K562 (cell line): Measurements from ENCODE around the gene FES. TPM values are rescaled to one million over a fixed set of nuclear protein-coding genes. Genes with fewer than 3 reads are reported as not detected.

Experiments
- BHLHE40 ChIP-seq: IDR thresholded peaks from 2 replicates; pipeline ENCODE4 v1.6.1; 2011; ENCODE audit warnings: low read length, improper control_type of control experiment
- CHD4 ChIP-seq: fragments of 200-600 bp; sonication (generic); IDR thresholded peaks from 3 replicates; pipeline ENCODE4 v1.6.1; 2012; ENCODE audit warnings: low read depth, mild to moderate bottlenecking, mixed read lengths, low read length, inconsistent platforms; ENCODE audit not compliant: insufficient read depth, insufficient replicate concordance, poor library complexity, severe bottlenecking
- COPS2 ChIP-seq: fragments of 450-650 bp; conservative IDR thresholded peaks from 2 replicates; pipeline ENCODE4 v1.6.1; 2016; ENCODE audit warnings: mild to moderate bottlenecking, moderate library complexity
- DPF2 ChIP-seq: fragments of 450-650 bp; IDR thresholded peaks from 2 replicates; pipeline ENCODE4 v1.6.1; 2016
- ELF1 ChIP-seq: fragments of 200-800 bp; sonication (Bioruptor generic); IDR thresholded peaks from 2 replicates; pipeline ENCODE4 v1.6.1; 2016; ENCODE audit warnings: missing genetic modification characterization, missing compliant biosample characterization
- ETV6 ChIP-seq, 3 experiments: fragments of 150-350 bp in 1 of 3; sonication (generic) in 1 of 3; formaldehyde crosslinking in 1 of 3; IDR thresholded peaks; 2 replicates each; pipeline versions ENCODE4 v1.6.1 to v1.8.0; 2014 to 2022; ENCODE audit warnings: borderline replicate concordance in 2 of 3, low read depth in 2 of 3, antibody characterized with exemption in 1 of 3, low read length in 1 of 3, mild to moderate bottlenecking in 1 of 3, missing genetic modification reagents in 1 of 3
- EWSR1 ChIP-seq: fragments of 450-650 bp; IDR thresholded peaks from 2 replicates; pipeline ENCODE4 v1.6.1; 2018; ENCODE audit warnings: borderline replicate concordance, mild to moderate bottlenecking, low read depth, moderate library complexity; ENCODE audit not compliant: partially characterized antibody
- LEF1 ChIP-seq: fragments of 450-650 bp; IDR thresholded peaks from 2 replicates; pipeline ENCODE4 v1.6.1; 2016; ENCODE audit warnings: mild to moderate bottlenecking
- MECOM ChIP-seq: fragments of 250-450 bp; sonication (Bioruptor Pico); IDR thresholded peaks from 2 replicates; pipeline ENCODE4 v1.8.0; 2022; ENCODE audit warnings: inconsistent platforms
- RBM25 ChIP-seq: fragments of 200-400 bp; formaldehyde crosslinking; IDR thresholded peaks from 2 replicates; pipeline ENCODE4 v1.6.1; 2018; ENCODE audit warnings: low read length, low read depth, moderate library complexity; ENCODE audit not compliant: severe bottlenecking
- RERE ChIP-seq: sonication (generic); formaldehyde crosslinking; IDR thresholded peaks from 2 replicates; pipeline ENCODE4 v1.8.0; 2023; ENCODE audit warnings: missing genetic modification reagents, mild to moderate bottlenecking, borderline replicate concordance
- SMAD1 ChIP-seq: fragments of 150-350 bp; IDR thresholded peaks from 2 replicates; pipeline ENCODE4 v1.6.1; 2014; ENCODE audit warnings: low read length, low read depth; ENCODE audit not compliant: partially characterized antibody
- SMAD2 ChIP-seq: fragments of 150-350 bp; IDR thresholded peaks from 2 replicates; pipeline ENCODE4 v1.6.1; 2014; ENCODE audit warnings: low read depth, mild to moderate bottlenecking, low read length
- SRSF9 ChIP-seq: fragments of 200-400 bp; formaldehyde crosslinking; IDR thresholded peaks from 2 replicates; pipeline ENCODE4 v1.6.1; 2017; ENCODE audit warnings: low read depth, low read length, borderline replicate concordance
- STAT6 ChIP-seq: sonication (generic); formaldehyde crosslinking; IDR thresholded peaks from 2 replicates; pipeline ENCODE4 v1.8.1; 2023; ENCODE audit warnings: mild to moderate bottlenecking, missing genetic modification reagents
- TOE1 ChIP-seq, 2 experiments: fragments of 450-650 bp in 1 of 2; sonication (generic) in 1 of 2; formaldehyde crosslinking in 1 of 2; IDR thresholded peaks; 2 replicates each; pipeline versions ENCODE4 v1.7.1 to v1.8.0; 2016 to 2022; ENCODE audit warnings: borderline replicate concordance in 2 of 2, mild to moderate bottlenecking in 2 of 2, antibody characterized with exemption in 1 of 2, inconsistent platforms in 1 of 2, low read depth in 1 of 2, missing genetic modification reagents in 1 of 2, moderate library complexity in 1 of 2
- ZC3H8 ChIP-seq: fragments of 450-650 bp; IDR thresholded peaks from 2 replicates; pipeline ENCODE4 v1.6.1; 2017
- polyA plus RNA-seq, 8 experiments: library from polyadenylated mRNA; depleted of rRNA in 4 of 8; stranded (reverse) in 5 of 8; unstranded in 3 of 8; fragments of >200 nt; fragmentation: Nextera tagmentation in 2 of 8; fragmentation: Illumina TruSeq in 1 of 8; extraction: Ambion mirVana in 2 of 8; extraction: Trizol in 1 of 8; gene quantifications; 2 replicates each; pipeline versions ENCODE4 v1.2.1 to v1.2.3, GENCODE V29; 2011 to 2014; ENCODE audit warnings: inconsistent platforms in 1 of 8, missing spikeins in 1 of 8
- total RNA-seq, 7 experiments: library from RNA; depleted of rRNA in 6 of 7; stranded (reverse); fragments of >200 nt in 6 of 7; fragmentation: Illumina TruSeq in 2 of 7; extraction: Trizol in 2 of 7; gene quantifications; 2 replicates each; pipeline versions ENCODE4 v1.2.1 to v1.2.3, GENCODE V29; 2011 to 2021; ENCODE audit warnings: low replicate concordance in 1 of 7
- TF ChIP-seq, protein P1 (sequence below): sonication (generic); formaldehyde crosslinking; IDR thresholded peaks from 2 replicates; pipeline ENCODE4 v1.8.0; 2022; ENCODE audit warnings: mild to moderate bottlenecking, missing genetic modification reagents

Gene FES
- total and polyA plus RNA-seq, 9 of the 15 experiments (the other 6 are each of a cell fraction or from before 2014, with no cell fraction given), result 0.38 to 2.6 (median 0.82) TPM

- TF ChIP-seq ETV6 (IDR thresholded peaks at IDR 0.05; ENCODE audit: borderline replicate concordance in 1 of 2, low read depth in 2 of 2, low read length in 1 of 2), result 0 out of 4 replicates have a peak, but pooled peaks of 1 of the 2 experiments have one; percentile 56
- TF ChIP-seq ETV6 (CRISPR knock-in tag; IDR thresholded peaks at IDR 0.05; ENCODE audit: borderline replicate concordance), result no peak
- TF ChIP-seq SMAD2, result no peak
- no peak for TF ChIP-seq EWSR1
- TF ChIP-seq, protein P1, sequence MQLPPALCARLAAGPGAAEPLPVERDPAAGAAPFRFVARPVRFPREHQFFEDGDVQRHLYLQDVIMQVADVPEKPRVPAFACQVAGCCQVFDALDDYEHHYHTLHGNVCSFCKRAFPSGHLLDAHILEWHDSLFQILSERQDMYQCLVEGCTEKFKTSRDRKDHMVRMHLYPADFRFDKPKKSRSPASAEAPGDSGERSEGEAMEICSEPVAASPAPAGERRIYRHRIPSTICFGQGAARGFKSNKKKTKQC (CRISPR knock-in tag), result no peak
- TF ChIP-seq RERE, result no peak
- TF ChIP-seq ELF1 (tag), result peak; percentile 80
- TF ChIP-seq LEF1, result peak; percentile 53; the same call in 1 of the 2 replicates
- TF ChIP-seq TOE1 (IDR thresholded peaks at IDR 0.05; ENCODE audit: borderline replicate concordance), result 0 out of 2 replicates have a peak, but pooled peaks have one; percentile 31
- TF ChIP-seq TOE1 (CRISPR knock-in tag; IDR thresholded peaks at IDR 0.05; ENCODE audit: borderline replicate concordance, low read depth), result no peak
- peak; percentile 38; the same call in 1 of the 2 replicates for TF ChIP-seq BHLHE40
- no peak for TF ChIP-seq RBM25
- TF ChIP-seq DPF2, result peak; percentile 82
- TF ChIP-seq ZC3H8, result no peak
- no peak for TF ChIP-seq CHD4
- TF ChIP-seq SRSF9, result no peak
- no peak for TF ChIP-seq STAT6 (CRISPR knock-in tag)
- TF ChIP-seq COPS2, result no peak
- no peak for TF ChIP-seq SMAD1
- peak; percentile 71; the same call in 1 of the 2 replicates for TF ChIP-seq MECOM (CRISPR knock-in tag)
Measured at GRCh38 chr15:90895571-90896117, 11.3 kb downstream of the FES start (continued).
